Esophagus squamous epithelium (tissue), 4 donors: Measurements from ENCODE around the gene GATA2.

Experiments used
- CTCF ChIP-seq, 6 experiments: fragments of 450-650 bp in 4 of 6; fragments of 200-600 bp in 2 of 6; sonication (generic) in 2 of 6; IDR thresholded peaks; one replicate each; pipeline ENCODE4 v1.5.1; 2016 to 2019; ENCODE audit warnings: antibody characterized with exemption in 6 of 6, mild to moderate bottlenecking in 4 of 6, moderate library complexity in 4 of 6
- POLR2A ChIP-seq, 4 donors: fragments of 450-650 bp; IDR thresholded peaks; one replicate each; pipeline ENCODE4 v1.6.1; 2017; ENCODE audit warnings: antibody characterized with exemption in 4 of 4, mild to moderate bottlenecking in 4 of 4, moderate library complexity in 3 of 4

- TF ChIP-seq CTCF (IDR thresholded peaks at IDR 0.05), result no peak
- no peak for TF ChIP-seq POLR2A (IDR thresholded peaks at IDR 0.05)
These were observed 45.4 kb downstream of the GATA2 start for GRCh38 chr3:128447561-128448013.
